ENCODE results near the gene LNX1.

LNX1 gene

GRCh38 chr4:53532521-53532920, 58.8 kb downstream of the LNX1 start:
- no peak for DNase-seq (ENCODE audit: low read depth)

DNA sequence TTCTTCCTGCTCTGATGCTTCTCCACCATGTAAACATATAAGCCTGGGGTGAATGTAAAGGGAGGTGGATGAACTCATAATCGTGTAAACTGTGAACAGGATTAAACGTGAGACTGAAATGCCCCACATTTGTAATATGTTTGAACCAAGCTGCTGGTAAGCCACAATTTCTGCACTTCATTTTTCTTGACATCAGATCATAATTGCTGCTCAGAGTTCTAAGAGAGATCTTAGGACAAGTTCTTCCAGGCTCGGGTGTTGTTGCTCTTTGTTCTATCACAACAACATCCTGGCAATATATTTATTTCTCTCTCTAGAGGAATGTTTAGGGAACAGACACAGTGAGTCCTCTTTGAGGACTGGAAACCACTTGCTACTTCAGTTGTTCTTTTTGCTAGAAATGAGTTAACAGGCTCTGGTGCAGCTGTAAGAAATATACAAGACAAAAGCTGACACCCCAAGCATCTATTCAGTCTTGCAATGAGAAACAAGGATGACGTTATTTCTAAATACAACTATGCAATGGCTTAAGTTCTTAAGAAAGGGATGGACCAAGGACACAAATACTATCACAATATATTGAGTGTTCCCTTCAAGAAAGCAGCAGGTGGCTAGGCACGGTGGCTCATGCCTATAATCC, 59.6 kb downstream of the LNX1 start:
- no peak for DNase-seq (ENCODE audit: low read depth)

DNA sequence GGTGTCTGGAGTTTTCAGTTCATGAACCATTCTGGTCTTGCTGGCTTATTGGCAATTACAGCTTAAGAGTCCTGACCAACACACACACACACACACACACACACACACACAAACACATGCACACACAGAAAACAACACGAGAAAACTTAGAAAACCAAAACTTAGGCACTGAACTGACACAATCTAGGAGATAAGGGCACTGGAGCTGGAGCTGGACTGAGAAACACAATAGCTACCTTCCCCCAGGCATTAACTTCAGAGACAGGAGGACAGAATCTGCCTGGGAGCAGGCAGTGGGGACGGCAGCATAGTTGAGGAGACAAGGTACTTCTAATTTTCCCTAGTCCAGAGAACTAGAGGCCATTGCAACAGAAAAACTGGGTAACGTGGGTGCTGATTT, 62.3 kb downstream of the LNX1 start:
- no peak for DNase-seq (ENCODE audit: low read depth)

GRCh38 chr4:53527930-53528329, 63.4 kb downstream of the LNX1 start:
- DNase-seq (ENCODE audit: low read depth) = no peak

DNA sequence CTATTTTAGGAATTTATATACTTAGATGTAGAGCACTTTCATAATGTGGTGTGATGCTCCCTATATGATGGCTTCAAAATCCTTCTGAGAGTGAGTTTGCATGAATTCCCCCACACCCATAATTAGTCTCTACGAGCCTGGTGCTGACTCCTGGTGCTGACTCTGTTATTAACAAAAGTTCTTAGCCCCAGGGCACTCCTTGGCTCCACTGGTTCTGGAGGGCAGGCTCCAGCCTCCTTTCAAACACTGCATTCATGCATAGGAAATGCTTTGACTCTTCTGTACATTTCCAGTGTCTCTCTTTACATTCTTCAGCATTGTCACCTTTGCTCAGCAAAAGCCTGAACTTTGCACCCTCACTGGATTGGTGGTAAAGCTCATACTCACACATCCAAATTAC, 64.0 kb downstream of the LNX1 start:
- DNase-seq (ENCODE audit: low read depth) = no peak

DNA sequence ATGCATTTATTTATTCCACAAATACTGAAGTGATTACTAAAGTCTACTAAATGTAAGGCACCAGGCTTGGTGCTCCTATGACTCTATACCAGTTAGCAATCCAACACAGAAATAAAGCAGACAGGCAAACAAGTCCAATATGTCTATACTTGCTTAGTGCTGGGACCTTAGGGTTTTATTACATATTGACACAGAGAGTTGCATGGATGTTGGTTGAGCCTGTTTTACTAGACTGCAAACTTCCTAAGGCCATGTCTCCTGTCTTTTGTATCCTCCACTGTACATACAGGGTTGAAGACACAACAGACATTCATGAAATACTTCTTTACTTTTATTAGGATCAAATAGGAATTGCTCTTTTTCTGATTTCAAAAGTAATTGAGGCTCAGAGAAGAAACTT, 69.0 kb downstream of the LNX1 start:
- DNase-seq (ENCODE audit: low read depth) = no peak

DNA sequence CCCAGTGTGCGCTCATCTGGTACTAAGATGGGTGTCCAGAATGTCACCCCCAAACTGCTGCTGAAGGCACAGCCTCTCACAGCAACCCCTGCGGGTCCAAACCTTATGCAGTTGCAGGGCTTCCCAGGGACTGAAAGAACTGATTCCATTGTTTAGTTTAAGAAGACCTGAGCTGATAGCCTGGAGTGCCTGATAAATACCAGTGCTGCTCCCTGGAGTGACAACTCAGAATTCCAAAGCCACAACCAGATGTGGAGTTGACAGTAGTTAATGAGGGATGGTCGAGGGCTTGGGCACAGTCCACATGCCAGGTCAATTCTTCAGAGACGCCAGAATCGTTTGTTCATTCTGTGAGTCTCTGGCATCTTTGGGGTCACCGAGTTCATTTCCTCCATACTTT, 71.2 kb downstream of the LNX1 start:
- no peak for DNase-seq (ENCODE audit: low read depth)

- no peak for DNase-seq (ENCODE audit: low read depth)
Measured at GRCh38 chr4:53518807-53519206, 72.5 kb downstream of the LNX1 start.

- DNase-seq (ENCODE audit: low read depth) = no peak
Measured at GRCh38 chr4:53515076-53515475, 76.2 kb downstream of the LNX1 start.

- DNase-seq (ENCODE audit: low read depth) = no peak
Measured at GRCh38 chr4:53514509-53514908, 76.8 kb downstream of the LNX1 start.

GRCh38 chr4:53512608-53513007, 78.7 kb downstream of the LNX1 start:
- no peak for DNase-seq (ENCODE audit: low read depth)

GRCh38 chr4:53511014-53511413, 80.3 kb downstream of the LNX1 start:
- DNase-seq (ENCODE audit: low read depth) = no peak

- DNase-seq (ENCODE audit: low read depth) = no peak
Measured at GRCh38 chr4:53510321-53510720, 81.0 kb downstream of the LNX1 start.

- no peak for DNase-seq (ENCODE audit: low read depth)
Measured at GRCh38 chr4:53508446-53508845, 82.8 kb downstream of the LNX1 start.

GRCh38 chr4:53507671-53508286, 83.5 kb downstream of the LNX1 start:
- DNase-seq (ENCODE audit: low read depth) = no peak

DNA sequence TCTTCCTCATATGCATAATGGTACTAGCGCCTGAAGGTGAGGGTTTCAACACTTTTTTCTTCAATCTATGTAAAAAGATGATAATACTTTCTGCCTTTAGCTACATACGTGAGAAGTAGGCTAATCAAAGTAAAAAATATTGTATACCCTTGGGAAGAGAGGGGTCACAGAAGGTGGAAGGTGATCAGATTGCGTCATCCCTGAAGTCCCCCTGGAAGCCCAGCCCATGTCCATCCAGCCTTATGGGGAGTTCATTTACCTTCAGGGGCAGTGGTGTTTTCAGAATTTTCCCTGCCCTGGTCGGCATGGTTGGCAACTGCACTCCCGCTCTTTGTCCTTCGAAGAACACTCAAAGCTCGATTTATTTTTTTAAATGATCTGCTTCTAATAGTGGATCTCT, 84.2 kb downstream of the LNX1 start:
- no peak for DNase-seq (ENCODE audit: low read depth)

DNA sequence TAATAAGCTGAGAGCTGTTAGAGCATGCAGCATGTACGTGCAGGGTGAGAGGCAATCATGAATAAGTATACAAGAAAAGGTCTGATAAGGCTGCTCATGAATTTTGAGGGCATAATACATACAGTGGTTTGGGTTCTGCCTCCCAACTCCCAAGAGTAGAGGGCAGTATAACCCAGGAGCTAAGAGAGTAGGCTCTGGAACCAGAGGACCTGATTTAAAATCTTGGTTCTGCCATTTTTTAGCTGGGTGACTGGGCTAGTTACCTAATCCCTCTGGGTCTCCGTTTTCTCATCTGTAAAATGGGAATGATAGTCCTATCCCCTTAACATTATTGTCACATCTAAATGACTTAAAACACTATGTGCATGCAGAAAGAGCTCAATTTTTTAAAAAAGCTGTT, 85.3 kb downstream of the LNX1 start:
- no peak for DNase-seq (ENCODE audit: low read depth)

GRCh38 chr4:53502094-53502493, 89.2 kb downstream of the LNX1 start:
- DNase-seq (ENCODE audit: low read depth) = no peak

DNA sequence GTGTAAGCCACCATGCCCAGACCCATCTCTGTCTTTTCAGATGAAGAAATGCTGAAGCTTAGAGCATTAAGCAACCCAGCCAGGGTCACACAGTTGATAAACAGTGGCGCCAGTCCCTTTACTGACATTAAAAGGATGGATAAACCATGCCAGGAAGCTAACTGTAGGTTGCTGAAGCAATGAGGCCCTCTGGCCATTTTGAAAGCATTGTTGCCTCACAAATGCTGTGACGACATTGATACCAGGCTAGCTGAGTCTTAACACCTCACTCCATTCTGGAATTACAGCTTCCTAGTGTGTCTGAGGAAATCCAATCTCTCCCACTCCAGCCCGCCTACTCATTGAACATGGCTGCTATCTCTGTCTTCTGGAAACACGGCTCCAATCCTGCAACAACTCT, 89.7 kb downstream of the LNX1 start:
- DNase-seq (ENCODE audit: low read depth) = no peak

- DNase-seq (ENCODE audit: low read depth) = no peak
Measured at GRCh38 chr4:53500546-53500945, 90.7 kb downstream of the LNX1 start.

DNA sequence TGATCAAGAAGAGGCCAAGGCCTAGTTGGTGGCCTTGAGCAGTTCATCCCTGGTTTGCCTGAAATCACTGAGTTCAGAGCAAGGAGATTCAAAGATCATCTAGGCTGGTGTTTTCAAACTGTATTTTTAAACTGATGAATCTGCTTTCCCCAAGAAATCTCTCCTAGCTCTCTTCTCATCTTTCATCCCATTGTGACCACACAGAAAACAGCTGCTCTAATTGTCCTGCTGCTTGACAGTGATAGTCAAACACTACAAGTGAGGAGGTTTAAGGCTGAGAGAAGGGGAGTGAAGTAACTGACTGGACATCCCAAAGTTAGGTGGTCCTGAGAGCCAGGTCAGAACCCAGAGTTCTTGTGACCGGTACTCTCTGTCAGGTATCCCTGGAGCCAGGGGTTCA, 91.5 kb downstream of the LNX1 start:
- no peak for DNase-seq (ENCODE audit: low read depth)

- no peak for DNase-seq (ENCODE audit: low read depth)
Measured at GRCh38 chr4:53498706-53499105, 92.6 kb downstream of the LNX1 start.

DNA sequence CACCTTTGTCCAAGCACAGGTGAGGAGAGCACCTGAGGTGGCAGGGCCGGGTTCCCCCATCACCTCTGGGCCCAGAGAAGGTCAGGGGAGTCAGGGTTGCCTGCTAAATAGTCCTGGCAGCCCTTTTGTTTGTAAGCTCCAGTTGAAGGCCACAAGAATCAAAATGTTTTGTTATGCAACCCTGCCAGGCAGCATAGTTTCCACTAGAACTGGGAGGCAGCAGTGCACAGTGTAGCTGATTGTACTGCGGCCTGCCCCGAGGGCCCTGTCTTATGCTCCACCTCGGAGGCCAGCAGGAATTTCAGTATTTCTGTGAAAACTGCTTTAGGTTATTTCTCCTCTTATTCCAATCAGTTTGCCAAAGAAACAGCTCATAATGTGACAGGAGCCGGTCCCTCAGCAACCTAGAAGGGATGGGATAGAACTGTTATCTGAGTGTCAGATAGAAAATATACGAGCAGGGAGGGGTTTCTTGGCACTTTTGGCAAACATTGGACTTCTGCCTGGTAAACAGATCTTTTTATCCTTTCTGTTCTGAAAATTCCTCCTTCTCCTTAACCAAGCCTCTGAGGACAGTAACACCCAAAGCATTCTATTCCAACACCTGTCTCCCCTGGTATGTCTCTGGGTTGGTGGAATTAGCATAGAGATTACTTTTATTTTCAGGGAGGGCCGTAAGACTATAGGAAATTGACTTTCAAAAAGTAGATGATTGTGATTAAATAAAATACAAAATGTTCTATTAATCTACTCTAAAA, 93.6 kb downstream of the LNX1 start:
- no peak for DNase-seq (ENCODE audit: low read depth)

GRCh38 chr4:53494851-53495250, 96.4 kb downstream of the LNX1 start:
- DNase-seq (ENCODE audit: low read depth) = no peak
